Astrocyte (in vitro differentiated cells and primary cell): Measurements from ENCODE around the gene GMCL2. TPM values are rescaled to one million over a fixed set of nuclear protein-coding genes. Genes with fewer than 3 reads are reported as not detected.

ENCODE experiments used
- DNase-seq: peaks from one replicate; pipeline ENCODE4 v3.0.0-alpha.2; 2010; ENCODE audit warnings: low read depth
- FAIRE-seq: peaks from 2 replicates; lab custom pipeline; 2011; peaks lifted over from hg19 to GRCh38; lab: Jason Lieb, UNC
- H2AFZ ChIP-seq: 2 replicates; pipeline ENCODE4 v1.6.0; 2012; ENCODE audit warnings: low read depth, low read length, inconsistent platforms
- H3K27ac ChIP-seq: 2 replicates; pipeline ENCODE4 v1.5.1; 2011; ENCODE audit warnings: low read depth, low read length, inconsistent platforms
- H3K27me3 ChIP-seq: 2 replicates; pipeline ENCODE4 v1.6.0; 2011; ENCODE audit warnings: low read length, inconsistent platforms; ENCODE audit not compliant: insufficient read depth
- H3K36me3 ChIP-seq: 2 replicates; pipeline ENCODE4 v1.5.1; 2011; ENCODE audit warnings: low read length, inconsistent platforms; ENCODE audit not compliant: insufficient read depth
- H3K4me1 ChIP-seq: 2 replicates; pipeline ENCODE4 v1.5.1; 2011; ENCODE audit warnings: low read length, inconsistent platforms; ENCODE audit not compliant: insufficient read depth
- H3K4me2 ChIP-seq: 2 replicates; pipeline ENCODE4 v1.6.0; 2012; ENCODE audit warnings: low read length, inconsistent platforms
- H3K4me3 ChIP-seq: 2 replicates; pipeline ENCODE4 v1.5.1; 2011; ENCODE audit warnings: low read depth, mild to moderate bottlenecking, low read length, inconsistent platforms; ENCODE audit not compliant: insufficient read depth
- H3K79me2 ChIP-seq: 2 replicates; pipeline ENCODE4 v1.6.0; 2012; ENCODE audit warnings: mild to moderate bottlenecking, low read length, inconsistent platforms; ENCODE audit not compliant: insufficient read depth
- H3K9ac ChIP-seq: 2 replicates; pipeline ENCODE4 v1.6.0; 2012; ENCODE audit warnings: mild to moderate bottlenecking, low read length, inconsistent platforms
- H3K9me3 ChIP-seq: 2 replicates; pipeline ENCODE4 v1.5.1; 2012; ENCODE audit warnings: low read depth, mild to moderate bottlenecking, low read length, inconsistent platforms; ENCODE audit not compliant: insufficient read depth
- H4K20me1 ChIP-seq: 2 replicates; pipeline ENCODE4 v1.6.0; 2012; ENCODE audit warnings: low read length, inconsistent platforms; ENCODE audit not compliant: insufficient read depth
- H3K27ac Mint-ChIP-seq: one replicate; pipeline ENCODE4 v1.8.0; 2021; ENCODE audit warnings: mild to moderate bottlenecking, mixed read lengths; ENCODE audit not compliant: unreplicated experiment
- H3K27me3 Mint-ChIP-seq: one replicate; pipeline ENCODE4 v1.8.0; 2021; ENCODE audit warnings: low read depth, mixed read lengths; ENCODE audit not compliant: unreplicated experiment
- H3K36me3 Mint-ChIP-seq: one replicate; pipeline ENCODE4 v1.8.0; 2021; ENCODE audit warnings: low read depth, mixed read lengths; ENCODE audit not compliant: unreplicated experiment
- H3K4me1 Mint-ChIP-seq: one replicate; pipeline ENCODE4 v1.8.0; 2021; ENCODE audit warnings: low read depth, mixed read lengths; ENCODE audit not compliant: unreplicated experiment
- H3K4me3 Mint-ChIP-seq: one replicate; pipeline ENCODE4 v1.8.0; 2021; ENCODE audit warnings: mild to moderate bottlenecking, moderate library complexity, mixed read lengths; ENCODE audit not compliant: unreplicated experiment
- H3K9me3 Mint-ChIP-seq: one replicate; pipeline ENCODE4 v1.8.0; 2021; ENCODE audit warnings: mild to moderate bottlenecking, mixed read lengths; ENCODE audit not compliant: unreplicated experiment
- CTCF ChIP-seq: IDR thresholded peaks from 2 replicates; pipeline ENCODE4 v1.5.1; 2011; ENCODE audit warnings: low read depth, mild to moderate bottlenecking, inconsistent platforms, low read length, moderate library complexity; ENCODE audit not compliant: insufficient read depth
- EZH2 ChIP-seq: IDR thresholded peaks from 2 replicates; pipeline ENCODE4 v1.6.1; 2012; ENCODE audit warnings: mild to moderate bottlenecking, low read length, inconsistent platforms; ENCODE audit not compliant: insufficient read depth
- total RNA-seq: library from RNA; stranded (reverse); gene quantifications from 2 replicates; pipeline ENCODE4 v1.2.1, GENCODE V29; 2021

GMCL2 gene
- total RNA-seq, 1 donor from 2014 or later, result not detected

GRCh38 chr5:178201221-178201926, 14.2 kb upstream of the GMCL2 start:
- Histone ChIP-seq H3K4me3 (no peak overlapping the region), H3K79me2 (peaks cover 24% of the 10 kb centered on the region), H3K9me3 (no peaks in the 10 kb centered on the region), H3K9ac (no peak overlapping the region), H3K4me1 (peaks cover 13% of the 10 kb centered on the region), H3K27me3 (no peaks in the 10 kb centered on the region), H2AFZ (no peak overlapping the region), H3K27ac (no peak overlapping the region), H4K20me1 (peaks cover 12% of the 10 kb centered on the region), H3K4me2 (peak overlapping the region; percentile 54), H3K36me3 (peaks cover 8% of the 10 kb centered on the region)
- no peak overlapping the region for H3K4me3 Mint-ChIP-seq
- peaks cover 1% of the 10 kb centered on the region for H3K36me3 Mint-ChIP-seq
- H3K4me1 Mint-ChIP-seq, result peaks cover 15% of the 10 kb centered on the region
- H3K27me3 Mint-ChIP-seq, result peaks cover 7% of the 10 kb centered on the region
- H3K9me3 Mint-ChIP-seq, result no peaks in the 10 kb centered on the region
- DNase-seq, result peak; percentile 34
- H3K27ac Mint-ChIP-seq, result no peak overlapping the region
- TF ChIP-seq CTCF (no peak), EZH2 (no peak)
- FAIRE-seq, result no peak

GRCh38 chr5:178199581-178200434, 12.6 kb upstream of the GMCL2 start:
- FAIRE-seq (no peak), DNase-seq (no peak)
- Mint-ChIP-seq H3K36me3 (no peaks in the 10 kb centered on the region), H3K4me1 (peaks cover 9% of the 10 kb centered on the region), H3K27me3 (peaks cover 9% of the 10 kb centered on the region), H3K9me3 (no peaks in the 10 kb centered on the region), H3K27ac (peak overlapping the region; percentile 18), H3K4me3 (no peak overlapping the region)
- Histone ChIP-seq H3K27me3 (peaks cover 2% of the 10 kb centered on the region), H3K4me3 (no peak overlapping the region), H2AFZ (no peak overlapping the region), H3K9ac (no peak overlapping the region), H3K4me2 (no peak overlapping the region), H3K4me1 (peaks cover 8% of the 10 kb centered on the region), H3K9me3 (no peaks in the 10 kb centered on the region), H3K27ac (no peak overlapping the region), H3K79me2 (peaks cover 9% of the 10 kb centered on the region), H4K20me1 (no peaks in the 10 kb centered on the region), H3K36me3 (no peaks in the 10 kb centered on the region)
- TF ChIP-seq CTCF (no peak), EZH2 (no peak)
